GM21723 (cell line): ENCODE results near the gene IL19.

Experiments
- ATAC-seq: cut with Tn5 transposase; IDR thresholded peaks from one replicate; pipeline ENCODE4 v1.9.1; 2021; ENCODE audit warnings: mild to moderate bottlenecking, moderate library complexity; ENCODE audit not compliant: unreplicated experiment

Gene IL19

GRCh38 chr1:206770531-206771337 lies at the start of gene IL19:
IL19 (plus strand) TSS chr1:206770773; CDS start chr1:206836663, 65,890 bp downstream.
- ATAC-seq: no peak

- no peak for ATAC-seq
These were observed 49.1 kb upstream of the IL19 start for GRCh38 chr1:206721454-206721853.

- ATAC-seq: no peak
These were observed 47.7 kb upstream of the IL19 start for GRCh38 chr1:206722751-206723461.

- no peak for ATAC-seq
These were observed 47.1 kb upstream of the IL19 start for GRCh38 chr1:206723462-206723804.

GRCh38 chr1:206723805-206724472 lies 46.6 kb upstream of the IL19 start:
- no peak for ATAC-seq

GRCh38 chr1:206725109-206725963 lies 45.2 kb upstream of the IL19 start:
- ATAC-seq: no peak

GRCh38 chr1:206727981-206728696 lies 42.4 kb upstream of the IL19 start:
- no peak for ATAC-seq

- no peak for ATAC-seq
These were observed 41.9 kb upstream of the IL19 start for GRCh38 chr1:206728697-206728987.

- no peak for ATAC-seq
These were observed 41.5 kb upstream of the IL19 start for GRCh38 chr1:206729050-206729449.

- ATAC-seq: no peak
These were observed 41.1 kb upstream of the IL19 start for GRCh38 chr1:206729507-206729906.

GRCh38 chr1:206732508-206732907 lies 38.1 kb upstream of the IL19 start:
- ATAC-seq: no peak

GRCh38 chr1:206732992-206733391 lies 37.6 kb upstream of the IL19 start:
- no peak for ATAC-seq

- no peak for ATAC-seq
These were observed 36.0 kb upstream of the IL19 start for GRCh38 chr1:206734499-206735142.

GRCh38 chr1:206735553-206736031 lies 35.0 kb upstream of the IL19 start:
- ATAC-seq: no peak

- no peak for ATAC-seq
These were observed 33.5 kb upstream of the IL19 start for GRCh38 chr1:206736878-206737728.

GRCh38 chr1:206737729-206738201 lies 32.8 kb upstream of the IL19 start:
- ATAC-seq: no peak

GRCh38 chr1:206738370-206739366 lies 31.9 kb upstream of the IL19 start:
- peak; percentile 1 for ATAC-seq
